GM18499 (cell line): Measurements from ENCODE around the gene HK2.
"Not testable (repeated sequence)": the region's sequence is repeated elsewhere in the genome, so short reads cannot be mapped to it uniquely, and the experiment has no call there.

ENCODE experiments used
- ATAC-seq: cut with Tn5 transposase; IDR thresholded peaks from one replicate; pipeline ENCODE4 v1.9.1; 2021; ENCODE audit warnings: moderate number of reproducible peaks; ENCODE audit not compliant: insufficient read depth, unreplicated experiment

The HK2 gene

GRCh38 chr2:74891136-74891764, 57.3 kb downstream of the HK2 start:
- no peak for ATAC-seq

- ATAC-seq = not testable (repeated sequence)
Measured at GRCh38 chr2:74891816-74892215, 57.9 kb downstream of the HK2 start.

DNA sequence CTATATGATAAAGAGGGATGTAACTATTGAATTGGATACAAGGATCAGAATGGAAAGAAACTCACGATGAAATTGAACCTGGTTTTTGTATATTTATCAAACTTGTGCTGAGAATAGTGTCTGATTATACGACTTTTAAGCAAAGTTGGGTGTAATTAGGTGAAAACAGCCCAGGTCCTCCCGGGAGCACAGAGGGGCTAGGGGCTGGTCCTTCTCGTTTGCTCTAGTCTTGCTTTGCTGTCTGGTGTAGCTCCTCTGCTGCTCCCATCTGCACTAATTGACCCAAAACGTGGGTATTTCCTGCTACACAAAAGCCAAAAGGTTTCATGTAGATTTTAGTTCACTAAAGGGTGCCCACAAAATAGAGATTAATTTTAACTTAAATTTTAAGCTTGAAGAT, 58.7 kb downstream of the HK2 start:
- ATAC-seq = no peak

DNA sequence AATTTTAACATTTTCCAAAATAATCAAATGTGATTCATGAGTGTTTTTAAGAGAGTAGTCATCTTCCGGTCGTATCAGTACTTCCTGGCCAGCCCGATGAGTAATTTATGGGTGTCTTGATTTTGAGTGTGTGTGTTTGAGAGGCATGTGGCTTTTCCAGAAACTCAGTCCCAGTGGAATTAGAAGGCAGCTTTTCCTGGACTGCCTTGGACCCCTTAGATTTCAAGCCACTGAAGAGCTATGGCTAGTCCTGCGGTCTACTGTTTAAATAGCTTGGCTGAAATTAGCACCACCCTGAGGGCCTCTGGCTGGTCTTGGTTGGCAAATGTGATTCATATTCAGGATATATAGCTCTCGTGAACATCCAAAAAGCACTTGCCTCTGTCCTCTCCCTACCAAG, 59.4 kb downstream of the HK2 start:
- ATAC-seq = no peak

GRCh38 chr2:74894272-74894981, 60.5 kb downstream of the HK2 start:
- ATAC-seq = no peak

DNA sequence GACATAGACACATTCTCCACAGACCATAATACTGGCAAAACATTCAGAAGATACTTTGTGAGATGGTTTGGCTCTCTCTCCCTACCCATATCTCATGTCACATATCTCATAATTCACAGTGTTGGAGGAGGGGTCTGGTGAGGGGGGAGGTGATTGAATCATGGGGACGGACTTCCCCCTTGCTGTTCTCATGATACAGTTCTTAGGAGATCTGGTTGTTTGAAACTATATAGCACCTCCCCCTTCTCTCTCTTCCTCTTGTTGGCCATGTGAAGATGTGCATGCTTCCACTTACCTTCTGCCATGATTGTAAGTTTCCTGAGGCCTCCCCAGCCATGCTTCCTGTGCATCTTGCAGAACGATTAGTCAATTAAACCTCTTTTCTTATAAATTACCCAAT, 61.1 kb downstream of the HK2 start:
- ATAC-seq = no peak

GRCh38 chr2:74896232-74896631, 62.3 kb downstream of the HK2 start:
- ATAC-seq = no peak

GRCh38 chr2:74900225-74900624, 66.3 kb downstream of the HK2 start:
- ATAC-seq = not testable (repeated sequence)

- no peak for ATAC-seq
Measured at GRCh38 chr2:74902281-74902860, 68.4 kb downstream of the HK2 start.

- ATAC-seq = no peak
Measured at GRCh38 chr2:74906395-74906794, 72.5 kb downstream of the HK2 start.

GRCh38 chr2:74907560-74907959, 73.6 kb downstream of the HK2 start:
- ATAC-seq = not testable (repeated sequence)

- no peak for ATAC-seq
Measured at GRCh38 chr2:74908748-74909444, 75.0 kb downstream of the HK2 start.

- no peak for ATAC-seq
Measured at GRCh38 chr2:74910245-74910644, 76.3 kb downstream of the HK2 start.

DNA sequence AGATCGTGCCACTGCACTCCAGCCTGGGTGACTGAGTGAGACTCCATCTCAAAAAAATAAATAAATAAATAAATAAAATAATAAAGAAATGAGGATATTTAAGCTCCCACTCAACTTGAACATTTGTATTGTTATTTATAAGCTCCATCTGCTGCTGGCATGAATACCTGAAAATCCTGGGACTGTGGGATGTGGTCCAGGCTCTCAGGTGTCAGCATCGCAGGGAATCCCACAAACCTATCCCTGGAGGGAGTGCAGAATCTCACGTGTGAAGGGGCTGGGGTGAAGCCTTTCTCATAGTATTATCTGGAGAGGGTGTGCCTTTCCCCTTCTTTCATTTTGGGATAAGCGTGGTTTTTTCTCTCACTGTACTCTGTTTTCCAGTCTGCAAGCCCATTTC, 77.1 kb downstream of the HK2 start:
- no peak for ATAC-seq

- no peak for ATAC-seq
Measured at GRCh38 chr2:74915743-74916142, 81.8 kb downstream of the HK2 start.

DNA sequence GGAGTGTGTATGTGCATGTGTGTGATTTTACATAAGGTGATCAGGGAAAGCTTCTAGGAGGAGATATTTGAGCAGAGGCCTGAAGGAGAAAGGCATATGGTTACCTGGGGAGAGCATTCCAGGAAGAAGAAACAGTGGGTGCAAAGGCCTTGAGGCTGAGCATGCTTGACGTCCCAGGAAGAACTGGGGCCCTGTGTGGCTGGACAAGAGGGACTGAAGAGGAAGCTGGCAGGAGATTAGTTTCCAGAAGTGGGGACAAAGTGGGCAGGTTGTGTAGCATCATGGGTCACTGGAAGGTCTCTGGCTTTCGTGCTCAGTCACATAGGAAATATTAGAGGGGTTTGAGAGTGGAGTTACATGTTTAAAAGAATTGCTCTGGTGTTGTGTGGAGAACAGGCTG, 82.5 kb downstream of the HK2 start:
- no peak for ATAC-seq

- no peak for ATAC-seq
Measured at GRCh38 chr2:74917702-74918619, 84.0 kb downstream of the HK2 start.

DNA sequence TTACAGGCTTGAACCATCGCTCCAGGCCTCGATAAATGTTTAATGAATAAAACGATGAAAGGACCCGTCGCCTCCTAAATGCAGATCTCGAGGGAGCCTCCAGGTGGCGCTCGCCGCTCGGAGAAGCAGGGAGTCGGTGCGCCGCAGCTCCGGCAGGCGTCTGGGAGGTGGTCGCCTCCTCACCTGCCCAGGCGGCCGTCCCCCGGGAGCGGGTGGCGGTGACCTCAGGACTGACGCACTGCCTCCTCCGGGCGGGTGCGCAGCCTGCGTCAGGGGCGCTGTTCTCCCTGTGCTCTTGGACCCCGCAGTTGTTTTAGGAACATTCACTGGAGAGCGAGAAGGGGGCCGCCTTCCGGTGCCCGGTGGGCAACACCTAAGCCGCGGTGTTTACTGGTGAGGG, 85.9 kb downstream of the HK2 start:
- ATAC-seq = no peak

DNA sequence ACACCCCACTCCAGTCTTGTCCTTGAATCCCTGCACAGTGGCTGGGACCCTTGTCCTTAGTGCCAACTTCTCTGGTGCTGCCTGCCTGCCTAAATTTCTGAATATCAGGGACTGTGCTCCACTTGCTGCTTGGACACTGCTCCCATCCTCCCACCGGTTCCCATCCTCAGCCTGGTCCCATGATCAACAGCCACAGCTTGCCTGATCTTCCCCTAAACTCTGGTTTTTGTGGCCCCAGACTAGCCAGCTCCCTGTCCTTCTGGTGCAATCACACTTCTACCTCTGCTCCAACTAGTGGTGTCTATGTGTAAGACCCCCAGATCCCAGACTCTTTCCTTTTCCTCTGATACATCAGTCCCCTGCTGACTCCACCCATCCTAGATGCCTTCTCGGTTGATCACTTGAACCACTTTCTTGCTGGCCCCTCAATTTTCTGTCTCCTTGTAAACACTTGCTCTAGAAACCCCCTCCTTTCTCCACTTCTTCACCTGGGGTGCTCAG, 87.4 kb downstream of the HK2 start:
- ATAC-seq = no peak

- no peak for ATAC-seq
Measured at GRCh38 chr2:74922592-74923227, 88.8 kb downstream of the HK2 start.
